HG02623 (cell line): ENCODE results near the gene PDE11A.

Experiments
- ATAC-seq: cut with Tn5 transposase; IDR thresholded peaks from one replicate; pipeline ENCODE4 v1.9.1; 2021; ENCODE audit warnings: moderate library complexity; ENCODE audit not compliant: unreplicated experiment

Gene PDE11A

DNA sequence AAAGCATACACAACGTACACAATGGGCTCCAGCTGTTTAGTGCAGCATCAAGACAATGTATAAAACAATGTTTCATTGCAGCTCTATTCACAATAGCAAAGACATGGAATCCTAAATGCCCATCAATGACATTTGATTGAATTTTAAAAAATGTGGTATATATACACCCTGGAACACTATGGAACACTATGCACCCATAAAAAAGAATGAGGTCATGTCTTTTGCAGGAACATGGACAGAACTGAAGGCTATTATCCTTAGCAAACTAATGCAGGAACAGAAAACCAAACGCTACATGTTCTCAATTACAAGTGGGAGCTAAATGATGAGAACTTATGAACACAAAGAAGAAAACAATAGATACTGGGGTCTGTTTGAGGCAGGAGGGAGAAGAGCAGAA, 364.5 kb downstream of the PDE11A start:
- ATAC-seq, result no peak

DNA sequence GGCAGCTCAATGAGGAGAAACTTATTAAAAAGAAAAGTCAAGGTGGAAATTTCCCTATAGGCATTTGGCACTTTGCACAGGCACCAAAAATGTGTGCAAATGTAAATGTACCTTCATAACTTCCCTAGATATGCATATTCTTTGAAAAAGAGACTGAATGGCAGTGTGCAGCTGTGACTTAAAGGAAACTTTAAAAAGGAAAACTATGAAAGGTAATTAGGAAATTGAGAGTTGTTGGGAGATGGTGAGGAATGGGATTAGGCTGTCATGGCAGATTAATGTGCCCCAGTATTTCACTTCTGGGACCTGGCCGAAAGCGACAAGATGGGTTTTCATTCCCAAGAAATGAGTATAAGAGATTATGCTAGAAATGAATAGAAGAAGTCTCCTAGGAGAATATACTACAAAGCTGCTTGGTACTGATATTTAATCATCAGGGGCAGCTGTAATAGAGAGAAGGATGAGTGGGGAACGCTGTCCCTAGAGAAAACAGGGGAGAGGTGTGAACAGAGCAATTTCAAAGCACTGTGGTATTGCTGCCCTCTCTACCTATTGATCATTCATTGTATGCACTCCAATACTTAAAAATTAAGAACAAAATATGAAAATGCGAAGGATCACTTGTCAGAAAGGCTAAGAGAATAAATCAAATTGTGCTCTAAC, 366.9 kb downstream of the PDE11A start:
- ATAC-seq, result no peak

DNA sequence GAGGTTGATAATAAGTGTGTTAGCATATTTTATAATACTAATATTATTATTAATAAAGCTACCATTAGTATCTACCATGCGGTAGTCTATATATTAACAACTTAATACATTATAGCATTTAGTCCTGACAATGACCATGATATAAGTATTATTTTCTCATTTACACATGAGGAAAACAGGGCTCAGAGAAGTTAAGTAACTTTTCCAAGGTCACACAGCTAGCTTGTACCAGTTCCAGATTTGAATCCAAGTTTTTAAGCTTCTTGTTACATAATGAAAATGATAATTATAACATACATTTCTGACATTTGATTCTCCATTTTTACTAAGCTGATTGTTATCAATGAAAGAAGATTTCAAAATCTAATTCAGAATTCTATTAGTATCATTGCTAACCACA, 369.4 kb downstream of the PDE11A start:
- ATAC-seq, result no peak

DNA sequence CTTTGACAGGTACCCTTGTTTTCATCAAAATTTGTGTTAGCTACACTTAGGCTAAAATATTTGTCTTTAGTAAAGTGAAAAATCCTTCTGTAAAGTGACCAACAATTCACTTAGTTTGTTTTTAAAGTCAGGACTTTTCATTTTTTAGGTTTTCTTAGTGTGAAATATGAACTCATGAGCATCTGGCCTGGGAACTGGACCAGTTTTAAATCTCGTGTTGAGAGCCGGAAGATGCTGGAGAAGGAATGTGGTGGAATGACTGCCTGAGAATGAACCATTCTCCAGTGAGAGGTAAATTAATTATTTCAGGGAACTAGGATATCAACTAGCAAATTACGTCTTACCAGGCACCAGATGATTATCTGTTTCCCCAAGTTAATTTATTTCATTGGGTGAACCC, 374.3 kb downstream of the PDE11A start:
- no peak for ATAC-seq

DNA sequence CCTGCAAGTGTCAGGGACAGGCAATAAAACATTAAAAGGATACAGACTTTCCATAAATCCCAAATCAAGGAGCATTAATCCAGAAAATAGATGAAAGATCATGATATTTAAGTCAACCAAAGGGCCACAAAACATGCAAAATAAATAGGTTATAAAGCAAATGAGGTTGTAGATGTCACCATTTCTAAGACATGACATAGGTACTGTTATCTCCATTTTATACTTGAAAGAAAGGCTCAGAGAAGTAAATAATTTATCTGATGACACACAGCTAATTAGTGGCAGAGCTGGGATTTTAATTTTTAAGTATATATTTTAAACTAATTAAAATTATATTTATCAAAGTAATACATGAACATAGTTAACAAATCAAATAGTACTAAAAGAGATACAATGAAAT, 378.2 kb downstream of the PDE11A start:
- no peak for ATAC-seq

DNA sequence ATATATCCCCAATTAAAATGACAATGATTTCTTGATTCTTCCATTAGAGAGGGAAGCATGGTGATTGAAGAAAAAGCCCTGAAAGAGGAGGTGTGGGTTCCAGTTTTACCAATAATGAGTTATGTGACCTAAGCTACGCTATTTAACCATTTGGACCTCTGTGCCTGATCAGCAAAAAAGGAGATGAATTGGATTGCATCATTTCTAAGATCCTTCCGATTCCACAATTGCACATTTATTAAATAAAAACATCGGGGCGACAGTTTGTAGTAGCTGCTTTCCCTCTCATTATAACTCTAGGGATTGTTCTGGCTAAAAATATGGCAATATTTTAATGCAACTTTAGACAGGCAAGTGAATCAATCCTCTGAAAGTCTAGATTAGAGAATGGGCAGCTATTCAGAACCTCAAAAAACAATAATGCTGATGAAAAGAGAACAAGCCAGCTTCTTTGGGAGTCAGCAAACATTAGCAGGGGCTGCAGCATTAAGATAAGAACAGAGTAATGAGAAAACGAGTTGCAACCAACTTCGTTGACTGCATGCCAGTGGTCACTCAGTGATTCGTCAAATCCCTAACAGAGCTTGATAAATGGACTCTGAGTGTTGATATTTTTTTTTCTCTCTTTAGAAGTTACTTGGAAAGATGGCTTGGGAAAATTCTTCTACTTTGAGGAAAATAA, 378.8 kb downstream of the PDE11A start:
- ATAC-seq, result no peak

DNA sequence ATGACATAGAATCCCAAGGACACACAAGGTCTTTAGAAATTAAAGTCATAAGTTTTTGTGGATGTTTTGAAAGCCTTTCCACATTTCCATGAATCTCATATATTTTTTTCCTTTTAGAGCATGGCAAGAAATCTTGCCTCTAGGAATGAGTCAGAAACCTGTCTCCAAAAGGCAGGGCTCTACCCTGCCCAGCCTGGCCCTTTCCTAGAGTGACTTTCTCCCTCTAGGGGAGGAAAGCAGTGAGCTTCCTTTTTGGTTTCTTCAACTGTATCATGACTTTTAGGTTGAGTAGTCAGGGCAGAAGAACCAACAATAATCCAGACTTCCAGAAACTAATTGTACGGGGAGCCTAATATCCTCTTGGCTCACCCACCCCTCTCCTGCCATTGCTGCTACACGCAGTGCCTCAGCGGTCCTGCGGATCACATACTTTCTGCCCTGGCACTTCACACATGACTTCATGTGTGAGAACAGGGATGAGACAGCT, 379.8 kb downstream of the PDE11A start:
- no peak for ATAC-seq

DNA sequence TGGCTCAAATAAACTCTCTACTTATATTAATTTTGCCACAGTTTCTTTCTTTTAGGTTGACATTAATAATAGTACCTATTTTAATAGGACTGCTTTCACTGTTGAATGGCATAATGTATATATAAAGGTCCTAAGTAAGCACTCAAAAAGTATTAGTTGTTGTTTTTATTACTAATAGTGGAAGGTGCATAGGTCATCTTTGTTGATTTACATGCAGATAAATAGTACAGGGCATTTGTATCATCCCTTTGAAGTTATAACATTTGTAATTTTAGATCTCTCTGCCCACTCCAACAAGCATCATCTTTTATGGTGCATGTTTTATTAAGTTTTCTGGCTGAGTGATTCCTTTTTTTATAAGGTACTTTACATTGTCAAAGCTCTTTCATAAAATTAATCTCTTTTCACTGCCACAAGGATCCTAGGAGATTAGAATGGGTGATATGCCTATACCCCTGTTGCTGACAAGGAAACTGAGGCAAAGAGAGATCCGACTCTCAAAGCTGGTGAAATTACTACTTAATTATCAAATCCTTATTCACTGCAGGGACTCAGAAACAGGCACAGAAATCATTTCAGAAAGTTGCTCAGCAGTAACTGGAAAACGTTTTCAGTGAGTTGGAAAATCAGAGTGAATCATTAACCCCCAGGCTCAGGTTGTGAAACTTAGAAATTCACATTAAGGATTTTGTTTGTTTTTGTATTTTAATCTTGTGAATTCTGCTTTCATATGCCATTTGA, 380.4 kb downstream of the PDE11A start:
- no peak for ATAC-seq

DNA sequence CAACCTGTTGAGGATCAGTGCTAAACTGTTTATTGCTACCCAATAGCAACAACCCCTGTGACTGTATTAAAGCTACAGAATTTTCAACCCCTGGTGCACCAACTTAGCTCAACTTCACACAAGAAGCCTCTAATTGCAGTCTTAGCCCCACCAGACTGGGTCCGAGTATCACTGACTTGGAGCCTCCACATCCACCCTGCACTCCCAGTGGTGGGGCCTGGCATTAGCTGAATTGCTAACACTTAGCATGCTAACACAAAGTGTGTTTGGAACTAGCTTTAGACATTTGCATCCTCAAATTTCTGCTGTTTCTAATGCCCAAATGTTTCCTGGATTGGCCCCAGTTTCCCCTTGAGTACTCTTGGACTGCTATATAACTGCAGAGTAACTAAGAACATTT, 381.4 kb downstream of the PDE11A start:
- no peak for ATAC-seq

DNA sequence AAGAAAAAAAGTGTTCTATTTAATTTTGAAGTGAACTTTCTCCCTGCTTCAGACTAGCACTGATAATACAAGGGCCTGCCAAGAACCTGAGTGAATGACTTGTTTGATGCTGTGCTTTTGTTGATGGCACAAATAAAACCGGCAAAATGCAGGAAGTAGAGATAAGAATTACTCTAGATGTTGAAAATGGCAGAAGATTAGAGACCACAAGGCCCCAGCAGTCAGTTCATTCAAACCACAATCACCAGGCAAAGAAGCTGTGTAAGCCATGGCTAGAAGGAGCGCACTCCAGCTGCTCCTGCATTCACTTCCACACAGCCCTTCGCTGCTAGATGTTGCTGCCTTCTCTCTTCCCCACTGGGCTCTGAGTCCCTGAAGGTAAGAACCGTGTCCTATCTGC, 383.0 kb downstream of the PDE11A start:
- ATAC-seq, result no peak

DNA sequence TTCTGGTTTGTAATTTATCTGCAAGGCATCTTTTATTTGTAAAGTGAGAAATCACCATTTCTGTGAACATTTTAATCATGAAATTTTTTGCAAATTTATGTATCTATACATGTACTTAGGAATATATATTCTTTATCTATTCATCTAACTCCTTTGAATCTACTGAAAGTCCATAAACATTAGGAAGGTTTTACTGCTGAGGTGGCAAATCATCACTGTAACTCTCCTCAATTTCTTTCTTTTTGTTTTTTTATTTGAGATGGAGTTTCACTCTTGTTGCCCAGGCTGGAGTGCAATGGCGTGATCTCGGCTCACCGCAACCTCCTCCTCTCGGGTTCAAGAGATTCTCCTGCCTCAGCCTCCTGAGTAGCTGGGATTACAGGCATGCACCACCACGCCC, 383.7 kb downstream of the PDE11A start:
- ATAC-seq, result no peak

DNA sequence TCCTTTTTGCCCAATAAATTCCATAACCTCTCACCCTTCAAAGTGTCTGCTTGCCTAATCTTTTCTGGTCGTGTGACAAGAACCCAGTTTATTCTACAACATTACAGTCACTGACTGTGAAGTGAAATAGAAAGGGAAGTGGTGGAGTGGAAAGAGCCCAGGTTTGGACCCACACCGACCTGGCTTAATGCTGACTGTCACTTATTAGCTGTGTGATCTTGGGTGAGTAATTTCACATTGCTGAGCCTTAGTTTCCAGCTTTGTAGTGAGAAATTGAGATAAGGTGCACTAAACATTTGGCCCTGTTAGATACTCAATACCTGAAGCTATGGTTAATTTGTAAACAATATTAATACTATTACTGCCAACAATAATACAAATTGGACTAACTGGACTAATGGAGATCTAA, 388.9 kb downstream of the PDE11A start:
- no peak for ATAC-seq

DNA sequence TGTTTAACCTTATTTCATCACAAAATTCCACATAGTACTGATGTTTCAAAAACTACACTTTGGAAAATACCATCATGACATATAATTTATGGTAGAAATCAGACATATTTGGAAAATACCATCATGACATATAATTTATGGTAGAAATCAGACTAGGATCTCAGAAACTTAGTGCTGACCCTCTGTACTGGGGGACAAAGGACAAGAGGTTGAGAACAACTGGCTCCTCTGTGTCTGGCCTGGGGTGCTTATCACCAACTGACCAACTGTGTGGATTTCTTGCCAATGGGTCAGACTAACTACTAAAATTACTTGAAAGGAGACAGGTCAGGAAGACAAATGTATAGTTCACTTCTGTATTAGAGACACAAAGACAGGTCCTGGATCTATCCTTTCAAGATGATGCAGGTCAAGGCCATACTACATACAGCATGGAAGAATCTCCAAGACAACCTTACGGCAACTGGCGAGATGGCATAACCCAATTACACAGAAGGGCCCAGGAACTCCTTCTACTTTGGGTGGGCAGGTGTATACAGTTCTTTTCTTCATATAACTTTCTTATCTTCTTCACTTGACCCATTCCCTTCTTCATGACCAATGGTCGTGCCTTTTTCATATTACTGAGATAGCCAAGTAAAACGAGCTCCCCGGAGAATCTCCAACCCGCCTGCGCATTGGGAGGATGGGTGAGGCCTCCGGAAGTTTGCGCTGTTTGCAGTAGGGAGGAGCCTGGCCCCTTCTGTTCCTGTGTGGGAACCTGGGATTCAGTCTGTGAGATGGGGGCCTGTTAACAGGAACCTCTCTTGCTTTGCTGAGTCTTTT, 389.5 kb downstream of the PDE11A start:
- ATAC-seq, result no peak

DNA sequence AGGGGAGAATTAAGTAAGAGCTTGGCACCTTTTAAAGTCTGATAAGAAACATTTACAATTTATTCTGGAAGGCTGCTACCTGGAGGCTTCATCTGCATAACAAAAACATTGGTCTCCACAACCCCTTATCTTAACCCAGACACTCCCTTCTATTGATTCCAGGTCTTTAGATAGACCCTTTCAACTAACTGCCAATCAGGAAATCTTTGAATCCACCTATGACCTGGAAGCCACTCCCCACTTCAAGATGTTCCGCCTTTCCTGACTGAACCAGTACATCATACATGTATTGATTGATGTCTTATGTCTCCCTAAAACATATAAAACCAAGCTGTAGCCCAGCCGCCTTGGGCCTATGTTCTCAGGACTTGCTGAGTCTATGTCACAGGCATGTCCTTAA, 390.6 kb downstream of the PDE11A start:
- ATAC-seq, result no peak

DNA sequence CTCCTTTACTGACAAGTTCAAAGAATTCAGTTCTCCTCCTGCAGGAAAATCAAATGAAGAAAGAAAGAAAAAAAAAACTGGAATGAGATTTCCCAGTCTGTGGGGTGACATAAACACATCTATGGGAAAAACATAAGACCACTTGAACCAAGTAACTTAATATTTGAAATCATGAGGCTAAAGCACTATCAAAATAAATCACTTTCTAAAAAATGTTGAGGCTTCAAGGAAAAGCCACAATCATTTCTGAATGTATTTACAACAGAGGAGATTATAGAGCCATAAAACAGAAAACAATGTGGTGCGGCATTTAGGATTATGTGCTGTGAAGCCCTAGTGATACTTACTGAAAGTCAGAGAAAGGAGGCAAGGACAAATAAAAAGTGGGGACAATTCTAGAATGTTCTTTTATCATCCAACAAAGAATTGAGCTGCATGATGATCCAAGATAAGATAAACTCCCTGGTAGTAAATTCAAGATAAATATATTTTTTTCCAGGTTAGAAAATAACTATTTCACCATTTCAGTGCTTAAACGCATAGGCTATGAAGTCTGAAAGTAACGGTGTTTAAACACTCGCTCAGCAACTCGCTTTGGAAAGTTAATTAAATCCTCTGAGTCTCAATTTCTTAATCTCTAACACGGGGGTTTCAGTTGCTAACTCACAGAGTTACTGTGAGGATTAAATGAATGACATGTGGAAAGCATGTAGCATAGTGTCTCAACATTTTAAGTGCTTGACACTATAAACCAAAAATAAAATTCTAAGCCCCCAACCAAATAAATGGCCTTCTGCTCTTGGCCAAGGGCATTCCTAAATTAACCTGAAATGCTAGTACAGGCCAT, 391.5 kb downstream of the PDE11A start:
- no peak for ATAC-seq

DNA sequence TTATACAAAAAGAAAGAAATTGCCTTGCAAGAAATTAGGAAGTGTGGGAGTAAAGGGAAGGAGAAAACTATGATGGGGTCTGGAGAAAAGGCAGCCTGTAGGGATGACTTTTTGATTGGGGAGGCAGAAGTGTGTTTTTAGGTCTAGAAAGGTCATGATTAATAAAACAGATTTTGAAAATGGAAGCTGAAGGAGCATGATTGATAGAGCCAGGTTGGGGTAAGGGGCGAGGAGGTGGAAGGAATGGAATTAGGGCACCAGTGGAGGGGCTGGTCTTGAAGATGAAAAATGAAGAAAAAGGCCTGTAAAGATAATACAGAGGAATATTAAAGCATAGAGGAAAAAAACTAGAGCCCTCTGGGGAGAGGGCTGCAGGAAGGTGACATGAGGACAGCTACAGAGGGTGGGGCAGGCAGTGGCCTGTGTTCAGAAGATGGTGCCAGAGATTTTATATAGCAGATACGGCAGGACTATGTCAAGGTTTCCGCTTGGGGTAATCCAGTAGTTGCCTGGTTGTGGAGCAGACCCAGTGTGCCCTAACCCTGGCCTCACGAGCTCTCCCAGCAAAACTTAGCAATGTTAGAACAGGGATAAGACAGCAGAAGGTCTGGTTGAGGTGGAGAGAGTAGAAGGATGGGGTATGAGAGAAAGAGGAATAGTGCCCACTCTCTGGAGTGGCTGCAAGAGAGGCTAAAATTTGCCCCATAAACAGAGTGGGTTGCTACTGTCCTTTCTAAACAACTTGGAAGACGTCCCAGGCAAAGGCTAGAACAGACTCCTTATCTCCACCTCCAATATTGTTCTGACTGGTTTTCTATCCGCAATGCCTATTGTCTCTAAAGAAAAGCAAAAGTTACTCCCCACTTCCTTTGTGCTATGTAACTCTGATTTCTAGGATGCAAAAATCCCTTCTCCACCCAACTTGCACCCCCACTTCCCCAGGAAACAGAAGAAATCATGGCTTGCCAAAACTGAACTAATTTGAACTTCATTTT, 392.7 kb downstream of the PDE11A start:
- no peak for ATAC-seq

DNA sequence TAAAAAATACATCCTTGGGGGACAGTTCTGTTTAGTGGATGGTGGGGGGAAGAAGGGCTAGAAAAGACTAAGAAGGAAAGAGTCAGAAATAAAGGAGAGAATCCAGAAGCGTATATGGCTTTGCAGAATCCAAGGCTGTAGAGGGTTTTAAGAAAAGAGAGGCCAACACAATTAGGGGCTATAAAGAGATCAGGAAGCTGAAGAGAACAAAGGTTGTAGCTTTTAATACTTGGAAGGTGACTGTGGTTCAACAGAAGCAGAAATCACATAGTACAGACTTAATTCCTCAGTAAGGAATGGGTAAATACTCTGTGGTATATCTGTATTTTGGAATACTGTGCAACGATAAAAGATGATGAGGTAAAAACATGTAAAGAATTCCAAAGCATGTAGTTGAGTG, 393.6 kb downstream of the PDE11A start:
- no peak for ATAC-seq

DNA sequence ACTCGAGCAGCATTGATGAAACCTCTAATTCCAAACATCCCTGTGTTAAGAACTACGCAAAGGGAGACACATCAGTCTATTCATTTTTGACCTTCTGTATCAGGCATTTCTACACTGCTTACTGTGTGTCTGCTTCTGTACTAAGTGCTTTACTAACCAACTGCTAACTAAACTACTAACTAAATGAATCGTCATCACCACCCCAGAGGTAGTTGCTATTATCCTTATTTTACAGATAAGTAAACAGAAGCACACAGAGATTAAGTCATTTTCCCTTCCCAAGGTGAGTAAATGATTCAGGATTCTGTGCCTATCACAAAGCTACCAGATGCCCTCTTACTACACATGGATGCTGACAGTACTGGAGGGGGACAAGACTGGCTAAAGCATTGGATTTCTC, 395.9 kb downstream of the PDE11A start:
- no peak for ATAC-seq

DNA sequence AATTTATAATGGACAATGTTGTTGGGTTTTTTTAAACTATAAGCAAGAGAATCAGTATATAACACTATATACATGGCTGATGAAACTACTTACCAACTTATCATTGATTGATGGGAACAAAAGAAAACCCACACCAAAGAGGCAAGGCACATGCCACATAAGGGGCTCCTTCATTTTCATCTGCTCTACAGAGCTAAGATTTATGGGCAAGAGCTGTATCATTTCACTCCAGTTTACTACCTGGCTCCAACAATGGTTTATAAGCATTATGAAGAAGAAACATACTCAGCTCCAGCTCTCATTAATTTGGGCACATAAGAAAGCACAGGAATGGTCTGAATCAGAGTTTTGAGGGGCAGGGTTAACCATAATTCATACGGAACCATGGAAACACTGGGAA, 396.8 kb downstream of the PDE11A start:
- ATAC-seq, result no peak
